D721Med (cell line): ENCODE results near the gene FAF2.
A peak's percentile ranks its signal among the peaks of the same experiment; 100 is the strongest.

ENCODE experiments used
- DNase-seq: peaks from one replicate; pipeline ENCODE4 v3.0.0; 2011; ENCODE audit warnings: low spot score; ENCODE audit not compliant: insufficient read length
- FAIRE-seq: peaks from 2 replicates; lab custom pipeline; 2011; peaks lifted over from hg19 to GRCh38; lab: Jason Lieb, UNC
- TF ChIP-seq, protein P1 (sequence below): IDR thresholded peaks from 2 replicates; pipeline ENCODE4 v1.5.1; 2012; ENCODE audit warnings: mild to moderate bottlenecking, control low read depth; ENCODE audit not compliant: insufficient read depth; ENCODE audit errors: missing control alignments

Gene FAF2

DNA sequence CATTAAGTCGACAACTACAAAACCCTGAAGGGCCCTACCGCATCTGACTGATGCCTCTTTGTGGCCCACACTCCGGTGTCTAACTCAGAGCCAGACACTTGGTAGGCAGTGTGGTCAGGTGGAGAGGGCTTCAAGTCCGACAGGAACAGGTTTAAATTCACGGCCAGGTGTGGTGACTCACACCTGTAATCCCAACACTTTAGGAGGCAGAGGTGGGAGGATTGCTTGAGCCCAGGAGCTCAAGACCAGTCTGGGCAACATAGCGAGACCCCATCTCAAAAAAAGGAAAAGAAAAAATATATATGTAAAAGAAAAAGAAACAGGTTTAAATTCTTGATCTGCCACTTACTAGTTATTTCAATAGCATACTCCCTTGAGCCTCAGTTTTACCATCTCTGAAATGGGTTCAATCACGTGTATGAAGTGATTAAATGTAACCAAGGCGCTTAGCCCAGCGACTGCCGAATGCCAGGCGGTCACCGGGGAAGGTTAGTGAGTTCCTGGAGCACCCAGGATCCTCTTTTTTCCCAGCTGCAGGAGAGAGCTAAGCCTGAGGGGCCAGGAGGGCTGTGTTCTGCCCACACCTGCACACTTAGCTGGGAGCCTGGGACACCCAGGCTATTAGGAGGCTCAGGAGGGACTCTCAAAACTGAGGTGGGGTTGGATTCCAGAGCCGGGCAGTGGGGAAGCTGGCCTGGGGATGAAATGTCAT, 32.8 kb upstream of the FAF2 start:
- FAIRE-seq (no peak), DNase-seq (no peak)
- TF ChIP-seq, protein P1, sequence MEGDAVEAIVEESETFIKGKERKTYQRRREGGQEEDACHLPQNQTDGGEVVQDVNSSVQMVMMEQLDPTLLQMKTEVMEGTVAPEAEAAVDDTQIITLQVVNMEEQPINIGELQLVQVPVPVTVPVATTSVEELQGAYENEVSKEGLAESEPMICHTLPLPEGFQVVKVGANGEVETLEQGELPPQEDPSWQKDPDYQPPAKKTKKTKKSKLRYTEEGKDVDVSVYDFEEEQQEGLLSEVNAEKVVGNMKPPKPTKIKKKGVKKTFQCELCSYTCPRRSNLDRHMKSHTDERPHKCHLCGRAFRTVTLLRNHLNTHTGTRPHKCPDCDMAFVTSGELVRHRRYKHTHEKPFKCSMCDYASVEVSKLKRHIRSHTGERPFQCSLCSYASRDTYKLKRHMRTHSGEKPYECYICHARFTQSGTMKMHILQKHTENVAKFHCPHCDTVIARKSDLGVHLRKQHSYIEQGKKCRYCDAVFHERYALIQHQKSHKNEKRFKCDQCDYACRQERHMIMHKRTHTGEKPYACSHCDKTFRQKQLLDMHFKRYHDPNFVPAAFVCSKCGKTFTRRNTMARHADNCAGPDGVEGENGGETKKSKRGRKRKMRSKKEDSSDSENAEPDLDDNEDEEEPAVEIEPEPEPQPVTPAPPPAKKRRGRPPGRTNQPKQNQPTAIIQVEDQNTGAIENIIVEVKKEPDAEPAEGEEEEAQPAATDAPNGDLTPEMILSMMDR: no peak

DNA sequence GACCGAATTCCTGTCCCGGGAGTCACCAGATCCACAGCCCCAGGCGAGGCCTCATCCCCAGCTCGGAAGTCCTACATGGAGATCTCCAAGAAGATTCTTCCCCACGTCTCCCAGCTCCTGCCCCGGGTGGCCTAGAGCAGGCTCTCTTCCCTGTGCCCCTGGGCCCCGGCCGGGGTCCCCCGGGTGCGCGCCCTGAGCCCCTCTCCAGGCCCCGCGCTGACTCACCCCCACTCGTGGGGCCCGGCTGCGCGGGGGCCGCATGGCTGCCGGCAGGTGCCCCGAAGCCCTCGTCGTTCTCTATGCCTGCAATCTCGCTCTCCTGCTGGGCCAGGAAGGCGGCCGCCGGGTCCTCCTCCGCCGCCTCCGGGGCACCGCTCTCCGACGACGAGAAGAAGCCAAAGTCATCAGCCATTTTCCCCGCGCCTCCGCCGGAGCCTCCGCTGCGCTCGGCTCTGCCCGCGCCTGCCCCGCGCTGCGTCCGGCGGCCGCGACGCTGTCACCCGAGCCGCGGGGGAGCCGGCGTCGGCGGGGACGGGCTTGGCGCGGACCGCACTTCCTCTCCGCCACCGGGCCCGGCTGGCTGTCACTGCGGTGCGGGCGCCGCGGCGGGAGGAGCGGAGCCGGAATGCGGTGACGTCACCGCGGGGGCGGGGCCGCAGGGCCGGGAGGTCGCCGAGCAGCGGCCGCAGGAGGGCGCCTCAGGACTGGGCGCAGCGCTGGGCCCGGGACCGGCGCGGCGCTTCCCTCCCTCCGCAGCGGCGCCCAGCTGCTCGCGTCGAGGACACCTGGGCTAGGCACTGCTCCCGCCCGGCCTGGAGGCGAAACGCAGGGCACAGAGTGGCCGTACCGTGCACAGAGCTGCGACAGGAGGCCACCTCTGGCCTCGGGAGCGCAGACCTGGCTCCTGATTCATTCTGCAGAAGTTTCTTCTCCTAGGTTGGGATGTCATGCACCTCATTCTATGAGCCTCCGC, 31.9 kb upstream of the FAF2 start, which contains the start of gene CLTB:
Gene CLTB, minus strand, starts transcription at position 588 of the 973 bp plus-strand sequence. Its CDS starts 176 bp downstream, at position 412.
- DNase-seq (peak; percentile 85), FAIRE-seq (no peak)
- TF ChIP-seq, protein P1: peak; percentile 69

DNA sequence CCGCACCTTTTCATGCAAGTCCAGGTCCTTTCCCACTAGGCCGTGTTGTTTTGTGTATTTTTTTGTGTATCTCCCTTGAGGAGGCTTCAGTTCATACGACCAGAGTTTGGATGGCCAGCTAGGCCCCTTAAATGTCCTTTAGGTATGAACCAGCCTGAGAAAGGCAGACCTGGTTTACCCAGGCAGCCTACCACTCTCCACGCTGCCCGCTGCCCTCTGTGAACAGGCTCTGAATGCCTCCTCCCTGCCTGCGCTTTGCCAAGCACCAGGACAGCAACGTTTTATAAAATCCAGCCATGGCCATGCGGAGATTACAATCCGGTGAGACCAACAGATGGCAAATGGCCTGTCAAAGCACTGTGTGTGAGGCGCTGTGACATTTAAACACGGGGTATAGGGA, 31.2 kb upstream of the FAF2 start:
- TF ChIP-seq, protein P1: no peak
- no peak for FAIRE-seq
- DNase-seq: no peak

DNA sequence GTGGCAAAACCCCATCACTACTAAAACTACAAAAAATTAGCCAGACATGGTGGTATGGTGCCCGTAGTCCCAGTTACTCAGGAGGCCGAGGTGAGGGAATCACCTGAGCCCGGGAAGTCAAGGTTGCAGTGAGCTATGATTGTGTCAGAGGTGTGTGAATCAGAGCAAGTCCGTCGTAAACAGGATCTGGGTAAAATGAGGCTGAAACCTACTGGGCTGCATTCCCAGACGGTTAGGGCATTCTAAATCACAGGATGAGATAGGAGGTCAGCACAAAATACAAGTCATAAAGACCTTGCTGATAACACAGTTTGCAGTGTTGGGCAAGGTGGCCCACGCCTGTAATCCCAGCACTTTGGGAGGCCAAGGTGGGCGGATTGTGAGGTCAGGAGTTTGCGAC, 29.9 kb upstream of the FAF2 start:
- DNase-seq: no peak
- TF ChIP-seq, protein P1: no peak
- no peak for FAIRE-seq

DNA sequence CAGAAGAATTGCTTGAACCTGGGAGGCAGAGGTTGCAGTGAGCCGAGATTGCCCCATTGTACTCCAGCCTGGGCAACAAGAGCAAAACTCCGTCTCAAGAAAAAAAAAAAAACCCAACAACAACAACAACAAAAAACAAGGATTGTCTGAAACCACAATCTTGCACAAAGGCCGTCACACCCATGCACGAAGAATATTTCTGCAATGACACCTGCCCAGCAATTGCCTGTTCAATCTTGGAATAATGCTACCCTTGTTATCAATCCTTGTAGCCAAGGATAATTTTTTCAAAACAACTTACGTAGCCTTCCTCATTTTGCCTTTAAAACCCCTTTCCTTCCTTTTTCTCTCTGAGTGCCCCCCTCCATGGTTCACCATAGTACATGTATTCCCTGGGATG, 28.1 kb upstream of the FAF2 start:
- FAIRE-seq (no peak), DNase-seq (no peak)
- TF ChIP-seq, protein P1: no peak

DNA sequence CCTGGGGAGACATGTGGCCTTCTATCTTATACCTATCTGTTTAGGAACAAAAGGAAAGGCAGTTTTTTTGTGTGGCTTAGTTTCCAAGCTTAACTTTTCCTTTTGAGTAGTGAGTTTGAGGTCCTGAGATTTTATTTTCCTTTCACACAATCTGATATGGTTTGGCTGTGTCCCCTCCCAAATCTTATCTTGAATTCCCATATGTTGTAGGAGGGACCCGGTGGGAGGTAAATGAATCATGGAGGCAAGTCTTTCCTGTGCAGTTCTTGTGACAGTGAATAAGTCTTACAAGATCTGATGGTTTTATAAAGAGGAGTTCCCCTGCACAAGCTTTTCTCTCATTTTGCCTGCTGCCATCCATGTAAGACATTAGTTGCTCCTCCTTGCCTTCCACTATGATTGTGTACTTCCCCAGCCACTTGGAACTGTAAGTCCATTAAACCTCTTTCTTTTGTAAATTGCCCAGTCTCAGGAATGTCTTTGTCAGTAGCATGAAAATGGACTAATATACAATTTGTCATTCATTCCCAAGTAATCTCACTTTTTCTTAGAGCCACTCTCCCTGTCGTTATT, 27.1 kb upstream of the FAF2 start:
- TF ChIP-seq, protein P1: no peak
- DNase-seq: no peak
- no peak for FAIRE-seq
